Endothelial cell of umbilical vein (primary cell): ENCODE measurements around the gene EEFSEC. TPM values are rescaled to one million over a fixed set of nuclear protein-coding genes. Genes with fewer than 3 reads are reported as not detected.

Experiments
- BruUV-seq: library from RNA; stranded (reverse); fragments of 400-500 nt; replicated peaks from 2 replicates; lab custom pipeline; 2021; lab: Mats Ljungman, UMichigan
- CTCF ChIA-PET: fragments of 300-600, 350-600 bp; sonication (Branson Sonifier 250); formaldehyde crosslinking; loops from one replicate; lab custom pipeline; 2021; ENCODE audit warnings: antibody characterized with exemption, inconsistent platforms; lab: Charles Lee
- POLR2A ChIA-PET: fragments of 300-600, 350-600 bp; sonication (Branson Sonifier 250); formaldehyde crosslinking; loops from one replicate; lab custom pipeline; 2021; ENCODE audit warnings: antibody characterized with exemption, inconsistent platforms; lab: Charles Lee
- DNase-seq: peaks from one replicate; pipeline ENCODE4 v3.0.0-alpha.2; 2011; ENCODE audit warnings: low read depth, low spot score
- FAIRE-seq: peaks from 2 replicates; lab custom pipeline; 2011; peaks lifted over from hg19 to GRCh38; lab: Jason Lieb, UNC
- H2AFZ ChIP-seq: 2 replicates; pipeline ENCODE4 v1.6.0; 2012; ENCODE audit warnings: low read depth, low read length, control low read depth, inconsistent platforms
- H3K27ac ChIP-seq: 2 replicates; pipeline ENCODE4 v1.5.1; 2011; ENCODE audit warnings: low read depth, mild to moderate bottlenecking, control low read depth, low read length, moderate library complexity; ENCODE audit not compliant: insufficient read depth
- H3K27me3 ChIP-seq, 2 experiments: 2 replicates each; pipeline versions ENCODE4 v1.6.0 to v1.6.1; 2011; ENCODE audit warnings: low read length in 2 of 2, mixed read lengths in 1 of 2; ENCODE audit not compliant: control insufficient read depth in 2 of 2, insufficient read depth in 2 of 2
- H3K36me3 ChIP-seq, 2 experiments: 2 replicates in 1 of 2; 3 replicates in 1 of 2; pipeline ENCODE4 v1.5.1; 2011; ENCODE audit warnings: low read length in 2 of 2, mild to moderate bottlenecking in 1 of 2, moderate library complexity in 1 of 2; ENCODE audit not compliant: control insufficient read depth in 2 of 2, insufficient read depth in 2 of 2; ENCODE audit errors: extremely low read depth in 1 of 2
- H3K4me1 ChIP-seq: 3 replicates; pipeline ENCODE4 v1.5.1; 2011; ENCODE audit warnings: mild to moderate bottlenecking, low read length; ENCODE audit not compliant: control insufficient read depth, insufficient read depth; ENCODE audit errors: extremely low read depth
- H3K4me2 ChIP-seq: 2 replicates; pipeline ENCODE4 v1.6.1; 2011; ENCODE audit warnings: low read length, control low read depth, mixed read lengths; ENCODE audit not compliant: insufficient read depth
- H3K4me3 ChIP-seq, 3 experiments: fragments of 200-600 bp in 1 of 3; sonication (generic), shearing (Covaris generic) in 1 of 3; replicated peaks in 1 of 3; 2 replicates each; pipeline ENCODE4 v1.5.1; 2011 to 2016; ENCODE audit warnings: control low read depth in 3 of 3, low read length in 3 of 3, mild to moderate bottlenecking in 2 of 3, inconsistent platforms in 1 of 3, low read depth in 1 of 3, moderate library complexity in 1 of 3; ENCODE audit not compliant: insufficient read depth in 1 of 3
- H3K79me2 ChIP-seq: 2 replicates; pipeline ENCODE4 v1.6.0; 2012; ENCODE audit warnings: low read length, inconsistent platforms; ENCODE audit not compliant: control insufficient read depth, insufficient read depth
- H3K9ac ChIP-seq: replicated peaks from 2 replicates; pipeline ENCODE3; 2011; ENCODE audit warnings: low read length, control low read depth; ENCODE audit not compliant: insufficient read depth; ENCODE audit errors: extremely low read depth
- H3K9me1 ChIP-seq: replicated peaks from 3 replicates; pipeline ENCODE4 v1.6.0; 2011; ENCODE audit warnings: mild to moderate bottlenecking, low read length; ENCODE audit not compliant: control insufficient read depth, insufficient read depth; ENCODE audit errors: extremely low read depth
- H3K9me3 ChIP-seq: replicated peaks from 2 replicates; pipeline ENCODE4 v1.5.1; 2012; ENCODE audit warnings: low read length, inconsistent platforms; ENCODE audit not compliant: control insufficient read depth, insufficient read depth
- H4K20me1 ChIP-seq: replicated peaks from 2 replicates; pipeline ENCODE3; 2011; ENCODE audit warnings: mild to moderate bottlenecking, low read length; ENCODE audit not compliant: control insufficient read depth, insufficient read depth; ENCODE audit errors: extremely low read depth
- EZH2 ChIP-seq: IDR thresholded peaks from 2 replicates; pipeline ENCODE4 v1.6.1; 2012; ENCODE audit warnings: borderline replicate concordance, low read depth, mild to moderate bottlenecking, moderate library complexity, low read length, inconsistent platforms; ENCODE audit not compliant: severe bottlenecking
- FOS ChIP-seq: IDR thresholded peaks from 2 replicates; pipeline ENCODE4 v1.6.1; 2011; ENCODE audit warnings: mild to moderate bottlenecking, low read length, moderate library complexity, borderline replicate concordance; ENCODE audit not compliant: insufficient read depth
- GATA2 ChIP-seq: IDR thresholded peaks from 2 replicates; pipeline ENCODE4 v1.7.0; 2011; ENCODE audit warnings: low read depth, mild to moderate bottlenecking, moderate library complexity, mixed read lengths, low read length; ENCODE audit not compliant: insufficient read length, insufficient read depth
- JUN ChIP-seq: IDR thresholded peaks from 2 replicates; pipeline ENCODE4 v1.6.1; 2011; ENCODE audit warnings: borderline replicate concordance, low read depth; ENCODE audit not compliant: insufficient read length, insufficient read depth
- MYC ChIP-seq: IDR thresholded peaks from one replicate; pipeline ENCODE4 v1.6.1; 2011; ENCODE audit warnings: mild to moderate bottlenecking, low read depth, low read length
- POLR2A ChIP-seq: IDR thresholded peaks from 2 replicates; pipeline ENCODE4 v1.6.1; 2012; ENCODE audit warnings: low read depth, mild to moderate bottlenecking, control low read depth, low read length
- POLR2AphosphoS5 ChIP-seq: IDR thresholded peaks from 2 replicates; pipeline ENCODE4 v1.6.1; 2012; ENCODE audit warnings: low read depth, mild to moderate bottlenecking, control low read depth, low read length, moderate library complexity; ENCODE audit not compliant: insufficient read depth
- dilution Hi-C: fragments of 300-500 bp; cut with MboI; formaldehyde crosslinking; loops from one replicate; pipeline ENCODE4 v1.15.0; 2019; ENCODE audit warnings: low sequenced_read_pairs; ENCODE audit not compliant: extremely low pct_ligation_motif_present
- intact Hi-C: fragments of 100-400 bp; cut with micrococcal nuclease; formaldehyde crosslinking; loops from one replicate; pipeline ENCODE4 v1.10.0; 2022
- polyA plus RNA-seq, 4 experiments: library from polyadenylated mRNA; depleted of rRNA in 3 of 4; stranded (reverse) in 3 of 4; unstranded in 1 of 4; fragments of >200 nt; gene quantifications; 2 replicates each; pipeline versions ENCODE4 v1.2.1 to v1.2.3, GENCODE V29; 2011 to 2012; ENCODE audit warnings: missing spikeins in 1 of 4
- total RNA-seq: library from RNA; stranded (reverse); gene quantifications from 2 replicates; pipeline ENCODE4 v1.2.3, GENCODE V29; 2021
- TF ChIP-seq, protein P1 (sequence below), 2 donors: IDR thresholded peaks; 1 replicate in 1 of 2; 2 replicates in 1 of 2; pipeline ENCODE4 v1.5.1; 2011; ENCODE audit warnings: low read length in 2 of 2, mild to moderate bottlenecking in 2 of 2, moderate library complexity in 2 of 2, control low read depth in 1 of 2, inconsistent platforms in 1 of 2, low read depth in 1 of 2; ENCODE audit not compliant: insufficient read depth in 1 of 2; ENCODE audit errors: extremely low read depth in 1 of 2
- TF ChIP-seq, protein P2 (sequence below): IDR thresholded peaks from 2 replicates; pipeline ENCODE4 v1.6.1; 2011; ENCODE audit not compliant: insufficient read depth, insufficient read length

EEFSEC gene
- total and polyA plus RNA-seq, 2 donors (not counting 3 experiments of a cell fraction or from before 2014, with no cell fraction given): 13.1 to 14.5 TPM

DNA sequence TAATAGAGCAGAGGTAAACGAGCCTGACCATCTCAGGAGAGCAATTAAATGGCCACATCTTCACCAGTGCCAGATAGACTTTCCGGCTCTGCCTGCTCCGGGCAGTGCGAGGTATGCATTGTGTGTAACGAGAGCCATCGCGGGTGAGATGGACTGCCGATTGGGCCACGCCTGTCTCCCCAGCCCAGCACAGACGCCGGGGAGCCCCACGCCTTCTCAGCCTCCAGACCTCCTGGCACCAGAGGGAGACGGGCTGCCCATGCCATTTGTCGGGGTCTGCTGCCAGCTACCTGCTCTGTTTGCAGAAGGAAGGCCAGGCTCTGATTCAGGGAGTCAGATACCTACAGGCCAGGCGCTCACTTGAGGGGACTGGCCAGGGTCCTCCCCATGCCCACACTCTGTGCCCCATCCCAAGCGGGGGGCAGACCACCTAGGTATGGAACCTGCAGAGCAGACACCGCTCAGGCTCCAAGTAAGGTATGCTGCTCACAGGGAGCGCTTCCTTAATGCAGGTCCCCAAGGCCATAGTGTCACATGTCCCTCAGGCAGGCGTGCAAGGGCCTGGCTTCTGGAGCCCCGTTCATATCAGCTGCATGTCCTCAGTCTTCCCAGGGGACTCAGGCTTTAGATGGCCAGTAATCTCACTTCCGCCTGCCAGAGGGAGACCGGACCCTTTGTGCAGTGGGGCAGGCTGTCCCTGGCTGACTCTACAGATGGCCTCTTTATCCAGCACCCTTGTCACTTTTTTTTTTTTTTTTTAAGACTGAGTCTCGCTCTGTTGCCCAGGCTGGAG is 251.2 kb downstream of the EEFSEC start:
- Histone ChIP-seq H3K27me3 (no peaks in the 10 kb centered on the region), H3K4me2 (no peak overlapping the region), H3K79me2 (no peaks in the 10 kb centered on the region), H3K27ac (no peak overlapping the region), H4K20me1 (no peaks in the 10 kb centered on the region), H3K9me3 (no peaks in the 10 kb centered on the region), H3K36me3 (no peaks in the 10 kb centered on the region), H3K9me1 (no peaks in the 10 kb centered on the region), H3K4me1 (no peaks in the 10 kb centered on the region), H2AFZ (no peak overlapping the region), H3K4me3 (no peak overlapping the region), H3K9ac (no peak overlapping the region)
- FAIRE-seq (no peak), DNase-seq (no peak)
- POLR2A ChIA-PET: no interaction called here
- intact Hi-C loops (no loop called here), dilution Hi-C loops (no loop called here)
- TF ChIP-seq POLR2A (no peak), FOS (no peak), POLR2AphosphoS5 (no peak)
- BruUV-seq: no TSS peak
- CTCF ChIA-PET: interaction anchor here (1.3 kb wide), 1 partner anchor 9 kb away, joined by 6 read pairs; no protein-coding TSS in a partner anchor

- H3K79me2 ChIP-seq: no peaks in the 10 kb centered on the region
- DNase-seq (no peak), FAIRE-seq (no peak)
- no peaks in the 10 kb centered on the region for H3K27me3 ChIP-seq
- no peaks in the 10 kb centered on the region for H3K36me3 ChIP-seq
- no peak overlapping the region for H3K27ac ChIP-seq
- H3K4me3 ChIP-seq: no peak overlapping the region
- no peaks in the 10 kb centered on the region for H3K9me3 ChIP-seq
- CTCF ChIA-PET: interaction anchor here (0.9 to 1.3 kb wide), 3 partner anchors 9 to 235 kb away, joined by 3 to 6 read pairs (median 4); no protein-coding TSS in a partner anchor
- no peaks in the 10 kb centered on the region for H4K20me1 ChIP-seq
- no TSS peak for BruUV-seq
- no peaks in the 10 kb centered on the region for H3K9me1 ChIP-seq
- dilution Hi-C loops (no loop called here), intact Hi-C loops (no loop called here)
- POLR2A ChIA-PET: no interaction called here
- H3K4me1 ChIP-seq: no peaks in the 10 kb centered on the region
- H2AFZ ChIP-seq: no peak overlapping the region
- TF ChIP-seq FOS (no peak), JUN (no peak), EZH2 (no peak), POLR2AphosphoS5 (no peak), MYC (no peak), POLR2A (no peak), GATA2 (no peak)
- TF ChIP-seq, protein P1, sequence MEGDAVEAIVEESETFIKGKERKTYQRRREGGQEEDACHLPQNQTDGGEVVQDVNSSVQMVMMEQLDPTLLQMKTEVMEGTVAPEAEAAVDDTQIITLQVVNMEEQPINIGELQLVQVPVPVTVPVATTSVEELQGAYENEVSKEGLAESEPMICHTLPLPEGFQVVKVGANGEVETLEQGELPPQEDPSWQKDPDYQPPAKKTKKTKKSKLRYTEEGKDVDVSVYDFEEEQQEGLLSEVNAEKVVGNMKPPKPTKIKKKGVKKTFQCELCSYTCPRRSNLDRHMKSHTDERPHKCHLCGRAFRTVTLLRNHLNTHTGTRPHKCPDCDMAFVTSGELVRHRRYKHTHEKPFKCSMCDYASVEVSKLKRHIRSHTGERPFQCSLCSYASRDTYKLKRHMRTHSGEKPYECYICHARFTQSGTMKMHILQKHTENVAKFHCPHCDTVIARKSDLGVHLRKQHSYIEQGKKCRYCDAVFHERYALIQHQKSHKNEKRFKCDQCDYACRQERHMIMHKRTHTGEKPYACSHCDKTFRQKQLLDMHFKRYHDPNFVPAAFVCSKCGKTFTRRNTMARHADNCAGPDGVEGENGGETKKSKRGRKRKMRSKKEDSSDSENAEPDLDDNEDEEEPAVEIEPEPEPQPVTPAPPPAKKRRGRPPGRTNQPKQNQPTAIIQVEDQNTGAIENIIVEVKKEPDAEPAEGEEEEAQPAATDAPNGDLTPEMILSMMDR (IDR thresholded peaks at IDR 0.05; ENCODE audit: extremely low read depth in 1 of 2, insufficient read depth in 1 of 2, low read depth in 1 of 2, low read length in 2 of 2): no peak
- TF ChIP-seq, protein P2, sequence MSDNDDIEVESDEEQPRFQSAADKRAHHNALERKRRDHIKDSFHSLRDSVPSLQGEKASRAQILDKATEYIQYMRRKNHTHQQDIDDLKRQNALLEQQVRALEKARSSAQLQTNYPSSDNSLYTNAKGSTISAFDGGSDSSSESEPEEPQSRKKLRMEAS: no peak
- no peak overlapping the region for H3K9ac ChIP-seq
- H3K4me2 ChIP-seq: no peak overlapping the region
Observed at GRCh38 chr3:128405554-128406277, 252.4 kb downstream of the EEFSEC start.
